IMR-90 (cell line): ENCODE data around the gene SESN1. TPM values are rescaled to one million over a fixed set of nuclear protein-coding genes. Genes with fewer than 3 reads are reported as not detected.

Source experiments
- ATAC-seq: fragments of 200-7000 bp; cut with Tn5 transposase; 2 replicates; pipeline ENCODE4 v1.9.1; 2020; ENCODE audit warnings: low read depth, mild to moderate bottlenecking, moderate library complexity
- BruUV-seq: library from RNA; stranded (reverse); fragments of 400-500 nt; replicated peaks from 2 replicates; lab custom pipeline; 2021; lab: Mats Ljungman, UMichigan
- CTCF ChIA-PET: fragments of 300-600 bp; formaldehyde crosslinking; extraction: SDS; loops from one replicate; lab custom pipeline; 2021; ENCODE audit warnings: antibody characterized with exemption; lab: Yijun Ruan, JAX
- POLR2A ChIA-PET: fragments of 300-600 bp; sonication (Branson Sonifier 250); formaldehyde crosslinking; loops from one replicate; lab custom pipeline; 2022; ENCODE audit warnings: antibody characterized with exemption; ENCODE audit not compliant: unreplicated experiment; lab: Charles Lee
- DNase-seq: peaks from one replicate; pipeline ENCODE4 v3.0.0; 2013
- H2AFZ ChIP-seq: replicated peaks from 2 replicates; pipeline ENCODE3; 2013; ENCODE audit warnings: low read length, mild to moderate bottlenecking; ENCODE audit not compliant: poor library complexity
- H2AK5ac ChIP-seq: 2 replicates; pipeline ENCODE4 v1.6.1; 2013; ENCODE audit warnings: low read depth, low read length, inconsistent platforms
- H2AK9ac ChIP-seq: replicated peaks from 2 replicates; pipeline ENCODE3; 2013; ENCODE audit warnings: mild to moderate bottlenecking, low read depth, low read length, moderate library complexity; ENCODE audit not compliant: poor library complexity
- H2BK120ac ChIP-seq: 2 replicates; pipeline ENCODE4 v1.6.1; 2013; ENCODE audit warnings: low read depth, low read length, inconsistent platforms
- H2BK15ac ChIP-seq: 3 replicates; pipeline ENCODE4 v1.6.1; 2013; ENCODE audit warnings: low read depth, low read length, inconsistent platforms
- H2BK20ac ChIP-seq: 2 replicates; pipeline ENCODE4 v1.6.1; 2013; ENCODE audit warnings: low read depth, mild to moderate bottlenecking, inconsistent platforms, low read length, moderate library complexity
- H2BK5ac ChIP-seq: 2 replicates; pipeline ENCODE4 v1.6.1; 2013; ENCODE audit warnings: mild to moderate bottlenecking, low read depth, low read length, inconsistent platforms; ENCODE audit not compliant: poor library complexity, severe bottlenecking
- H3K14ac ChIP-seq: replicated peaks from 2 replicates; pipeline ENCODE4 v1.6.1; 2013; ENCODE audit warnings: low read depth, low read length, inconsistent platforms
- H3K18ac ChIP-seq: 2 replicates; pipeline ENCODE4 v1.6.1; 2013; ENCODE audit warnings: low read depth, low read length, control low read depth
- H3K23ac ChIP-seq: 2 replicates; pipeline ENCODE4 v1.6.1; 2013; ENCODE audit warnings: low read depth, low read length, inconsistent platforms
- H3K27ac ChIP-seq: 2 replicates; pipeline ENCODE4 v1.5.1; 2013; ENCODE audit warnings: mild to moderate bottlenecking, control low read depth, low read length; ENCODE audit not compliant: insufficient read depth
- H3K27me3 ChIP-seq: 2 replicates; pipeline ENCODE4 v1.6.1; 2013; ENCODE audit warnings: low read length; ENCODE audit not compliant: control insufficient read depth, insufficient read depth
- H3K36me3 ChIP-seq: 2 replicates; pipeline ENCODE4 v1.6.1; 2013; ENCODE audit warnings: low read length, mixed read lengths; ENCODE audit not compliant: control insufficient read depth, insufficient read depth
- H3K4ac ChIP-seq: 2 replicates; pipeline ENCODE4 v1.6.1; 2013; ENCODE audit warnings: low read depth, low read length, inconsistent platforms
- H3K4me1 ChIP-seq: 2 replicates; pipeline ENCODE4 v1.6.1; 2013; ENCODE audit warnings: low read length, mixed read lengths; ENCODE audit not compliant: control insufficient read depth, insufficient read depth
- H3K4me2 ChIP-seq: 2 replicates; pipeline ENCODE4 v1.6.1; 2013; ENCODE audit warnings: low read depth, mild to moderate bottlenecking, control low read depth, low read length, moderate library complexity
- H3K4me3 ChIP-seq: 2 replicates; pipeline ENCODE4 v1.5.1; 2013; ENCODE audit warnings: low read depth, mild to moderate bottlenecking, control low read depth, low read length, moderate library complexity; ENCODE audit not compliant: insufficient read depth
- H3K56ac ChIP-seq: 2 replicates; pipeline ENCODE4 v1.6.1; 2013; ENCODE audit warnings: low read length, inconsistent platforms; ENCODE audit not compliant: insufficient read depth; ENCODE audit errors: extremely low read depth
- H3K79me1 ChIP-seq, 2 experiments: 2 replicates each; pipeline ENCODE4 v1.6.1; 2013; ENCODE audit warnings: low read length in 2 of 2, inconsistent platforms in 1 of 2, low read depth in 1 of 2
- H3K9ac ChIP-seq: 2 replicates; pipeline ENCODE4 v1.6.1; 2013; ENCODE audit warnings: low read depth, low read length, control low read depth
- H3K9me1 ChIP-seq: 2 replicates; pipeline ENCODE4 v1.6.1; 2013; ENCODE audit warnings: low read length, inconsistent platforms; ENCODE audit not compliant: insufficient read depth
- H3K9me3 ChIP-seq: 2 replicates; pipeline ENCODE4 v1.6.1; 2013; ENCODE audit warnings: low read length; ENCODE audit not compliant: control insufficient read depth, insufficient read depth
- H4K20me1 ChIP-seq: 2 replicates; pipeline ENCODE4 v1.6.1; 2013; ENCODE audit warnings: low read length, inconsistent platforms; ENCODE audit not compliant: insufficient read depth
- H4K5ac ChIP-seq: 2 replicates; pipeline ENCODE4 v1.6.1; 2013; ENCODE audit warnings: mild to moderate bottlenecking, low read depth, low read length, control low read depth
- H4K8ac ChIP-seq, 2 experiments: 2 replicates each; pipeline ENCODE4 v1.6.1; 2013; ENCODE audit warnings: low read depth in 2 of 2, low read length in 2 of 2, control low read depth in 1 of 2, inconsistent platforms in 1 of 2
- H4K91ac ChIP-seq: 2 replicates; pipeline ENCODE4 v1.6.1; 2013; ENCODE audit warnings: low read depth, low read length, inconsistent platforms; ENCODE audit not compliant: insufficient read depth
- BHLHE40 ChIP-seq: fragments of 150-350 bp; IDR thresholded peaks from 2 replicates; pipeline ENCODE4 v1.6.1; 2016; ENCODE audit warnings: mild to moderate bottlenecking, low read depth, low read length
- CEBPB ChIP-seq: IDR thresholded peaks from 2 replicates; pipeline ENCODE4 v1.6.1; 2012; ENCODE audit warnings: low read depth, low read length, improper control_type of control experiment
- CHD1 ChIP-seq: IDR thresholded peaks from 2 replicates; pipeline ENCODE4 v1.6.1; 2012; ENCODE audit warnings: low read depth, low read length, improper control_type of control experiment
- MAFK ChIP-seq: IDR thresholded peaks from 2 replicates; pipeline ENCODE4 v1.6.1; 2012; ENCODE audit warnings: low read depth, low read length, improper control_type of control experiment
- MAZ ChIP-seq: IDR thresholded peaks from 2 replicates; pipeline ENCODE4 v1.6.1; 2012; ENCODE audit warnings: low read depth, mild to moderate bottlenecking, low read length, improper control_type of control experiment, moderate library complexity, borderline replicate concordance
- POLR2A ChIP-seq: IDR thresholded peaks from 2 replicates; pipeline ENCODE4 v1.6.1; 2012; ENCODE audit warnings: mild to moderate bottlenecking, low read depth, low read length
- RAD21 ChIP-seq: IDR thresholded peaks from 2 replicates; pipeline ENCODE4 v1.6.1; 2012; ENCODE audit warnings: low read length, improper control_type of control experiment
- RCOR1 ChIP-seq: IDR thresholded peaks from 2 replicates; pipeline ENCODE4 v1.6.1; 2012; ENCODE audit warnings: mild to moderate bottlenecking, low read length, improper control_type of control experiment; ENCODE audit not compliant: insufficient replicate concordance
- RFX5 ChIP-seq: IDR thresholded peaks from 2 replicates; pipeline ENCODE4 v1.8.0; 2012; ENCODE audit warnings: low read depth, mild to moderate bottlenecking, low read length, moderate library complexity
- WGBS, 2 experiments: methylation state at CpG; one replicate each; pipeline versions ENCODE4 v1.1.5 to v1.1.7; 2013; ENCODE audit warnings: missing lambda C conversion rate in 2 of 2; ENCODE audit not compliant: insufficient read length in 1 of 2; ENCODE audit errors: extremely low coverage in 2 of 2; 5-methylcytosine and 5-hydroxymethylcytosine counted together
- dilution Hi-C: fragments of 300-500 bp; cut with HindIII; formaldehyde crosslinking; loops from one replicate; pipeline ENCODE4 v1.14.3; 2018; ENCODE audit warnings: low sequenced_read_pairs; ENCODE audit not compliant: unreplicated experiment
- in situ Hi-C: fragments of 300-500 bp; cut with MboI; formaldehyde crosslinking; loops from 3 replicates; pipeline ENCODE4 v1.14.3; 2019; ENCODE audit warnings: low sequenced_read_pairs, inconsistent platforms, mixed read lengths
- intact Hi-C: fragments of 100-400 bp; cut with micrococcal nuclease; formaldehyde crosslinking; loops from 2 replicates; pipeline ENCODE4 v1.10.0; 2022
- polyA plus RNA-seq, 3 experiments: library from polyadenylated mRNA; depleted of rRNA; stranded (reverse); fragments of >200 nt; gene quantifications; 2 replicates each; pipeline ENCODE4 v1.2.3, GENCODE V29; 2012; ENCODE audit warnings: low replicate concordance in 1 of 3
- total RNA-seq: library from RNA; depleted of rRNA; stranded (reverse); fragments of >200 nt; gene quantifications from 2 replicates; pipeline ENCODE4 v1.2.3, GENCODE V29; 2012

SESN1 gene
- total and polyA plus RNA-seq, 2 of the 4 experiments (the other 2 are of a cell fraction): 9.7 to 16.7 TPM

GRCh38 chr6:109102762-109103161 lies 8.1 kb upstream of the SESN1 start:
- Histone ChIP-seq H3K4me2 (no peak overlapping the region), H3K23ac (no peak overlapping the region), H4K20me1 (no peaks in the 10 kb centered on the region), H3K4me3 (no peak overlapping the region), H2BK20ac (no peak overlapping the region), H3K79me1 (peaks cover 19 to 28% of the 10 kb centered on the region in 2 experiments; a peak in 3 of 4 replicates), H3K27me3 (no peaks in the 10 kb centered on the region), H4K91ac (no peak overlapping the region), H4K5ac (no peak overlapping the region), H3K27ac (no peak overlapping the region), H2BK120ac (no peak overlapping the region), H3K9me3 (no peaks in the 10 kb centered on the region), H2BK15ac (no peak overlapping the region), H3K4me1 (no peaks in the 10 kb centered on the region), H3K4ac (no peak overlapping the region), H3K9me1 (no peaks in the 10 kb centered on the region), H2BK5ac (no peak overlapping the region), H3K9ac (no peak overlapping the region), H3K56ac (no peak overlapping the region), H2AFZ (no peak overlapping the region), H2AK5ac (no peak overlapping the region), H2AK9ac (no peak overlapping the region), H3K18ac (no peak overlapping the region), H4K8ac (no peak overlapping the region), H3K14ac (no peak overlapping the region), H3K36me3 (peaks cover 3% of the 10 kb centered on the region; the same call in 1 of the 2 replicates)
- in situ Hi-C loops (no loop called here), dilution Hi-C loops (no loop called here), intact Hi-C loops (no loop called here)
- ATAC-seq (no peak), DNase-seq (no peak)
- ChIA-PET POLR2A (no interaction called here), CTCF (no interaction called here)
- TF ChIP-seq CEBPB: no peak
- TF ChIP-seq POLR2A: no peak
- no peak for TF ChIP-seq RCOR1
- TF ChIP-seq RFX5: no peak
- TF ChIP-seq BHLHE40: no peak
- no peak for TF ChIP-seq CHD1
- no peak for TF ChIP-seq MAZ
- TF ChIP-seq RAD21: no peak
- no peak for TF ChIP-seq MAFK
- WGBS, 2 experiments: no CpG with 5 or more reads among the region's 1 CpG
- BruUV-seq: no TSS peak
